ENCODE data around the gene SNRPD3.
"Not testable (repeated sequence)": the region's sequence is repeated elsewhere in the genome, so short reads cannot be mapped to it uniquely, and the experiment has no call there.

DNA sequence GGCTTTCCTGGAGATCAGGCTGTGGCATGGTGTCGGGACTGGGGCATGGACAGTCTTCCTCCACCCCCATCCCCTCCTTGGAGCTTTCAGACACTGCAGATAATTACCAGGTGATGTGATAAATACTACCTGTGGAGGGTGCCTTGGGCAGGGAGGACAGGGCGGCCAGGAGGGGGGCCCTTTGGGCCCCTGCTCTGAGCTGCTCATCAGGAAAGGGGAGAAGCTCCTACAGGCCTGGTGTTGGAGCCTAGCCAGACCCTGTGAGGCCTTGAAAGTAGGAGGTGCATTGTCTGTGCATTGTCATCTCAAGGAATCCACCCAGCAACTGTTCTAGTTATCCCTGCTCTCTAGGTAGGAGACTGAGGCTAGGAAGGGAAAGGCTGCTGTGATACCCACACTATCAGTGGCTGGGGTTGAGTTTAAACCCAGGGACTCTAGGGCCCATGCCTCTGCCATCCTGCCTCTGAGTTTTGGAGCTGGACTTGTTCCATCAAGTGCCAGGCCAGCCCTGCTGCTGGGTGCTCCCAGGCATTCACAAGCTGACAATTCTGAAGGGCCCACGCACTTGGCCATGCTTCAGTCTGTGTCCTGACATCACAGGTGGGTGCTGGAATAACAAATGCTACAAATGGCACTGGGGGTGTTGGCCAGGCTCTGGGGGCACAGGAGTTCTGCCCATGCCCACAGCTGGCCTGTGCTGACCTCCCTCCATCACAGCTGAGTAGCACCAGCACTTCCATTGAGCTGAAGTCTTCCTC is 44.3 kb downstream of the SNRPD3 start:
- TF ChIP-seq, protein P1, sequence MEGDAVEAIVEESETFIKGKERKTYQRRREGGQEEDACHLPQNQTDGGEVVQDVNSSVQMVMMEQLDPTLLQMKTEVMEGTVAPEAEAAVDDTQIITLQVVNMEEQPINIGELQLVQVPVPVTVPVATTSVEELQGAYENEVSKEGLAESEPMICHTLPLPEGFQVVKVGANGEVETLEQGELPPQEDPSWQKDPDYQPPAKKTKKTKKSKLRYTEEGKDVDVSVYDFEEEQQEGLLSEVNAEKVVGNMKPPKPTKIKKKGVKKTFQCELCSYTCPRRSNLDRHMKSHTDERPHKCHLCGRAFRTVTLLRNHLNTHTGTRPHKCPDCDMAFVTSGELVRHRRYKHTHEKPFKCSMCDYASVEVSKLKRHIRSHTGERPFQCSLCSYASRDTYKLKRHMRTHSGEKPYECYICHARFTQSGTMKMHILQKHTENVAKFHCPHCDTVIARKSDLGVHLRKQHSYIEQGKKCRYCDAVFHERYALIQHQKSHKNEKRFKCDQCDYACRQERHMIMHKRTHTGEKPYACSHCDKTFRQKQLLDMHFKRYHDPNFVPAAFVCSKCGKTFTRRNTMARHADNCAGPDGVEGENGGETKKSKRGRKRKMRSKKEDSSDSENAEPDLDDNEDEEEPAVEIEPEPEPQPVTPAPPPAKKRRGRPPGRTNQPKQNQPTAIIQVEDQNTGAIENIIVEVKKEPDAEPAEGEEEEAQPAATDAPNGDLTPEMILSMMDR (IDR thresholded peaks at IDR 0.05), result not testable (repeated sequence)
- not testable (repeated sequence) for TF ChIP-seq JUND (IDR thresholded peaks at IDR 0.05); EZH2phosphoT487 (IDR thresholded peaks at IDR 0.05; ENCODE audit: borderline replicate concordance, low read depth); NFIC (IDR thresholded peaks at IDR 0.05; ENCODE audit: borderline replicate concordance); TAF1 (IDR thresholded peaks at IDR 0.05; ENCODE audit: borderline replicate concordance, low read depth, low read length); POLR2AphosphoS5 (IDR thresholded peaks at IDR 0.05; ENCODE audit: low read depth, low read length); EP300 (IDR thresholded peaks at IDR 0.05; ENCODE audit: borderline replicate concordance in 1 of 2, low read depth in 1 of 2, low read length in 1 of 2); RXRA (IDR thresholded peaks at IDR 0.05; ENCODE audit: borderline replicate concordance, low read depth); RAD21 (IDR thresholded peaks at IDR 0.05; ENCODE audit: low read length); SIN3A (IDR thresholded peaks at IDR 0.05; ENCODE audit: borderline replicate concordance, low read depth, low read length); CHD2 (IDR thresholded peaks at IDR 0.05; ENCODE audit: low read length, partially characterized antibody)
- TF ChIP-seq, protein P2, sequence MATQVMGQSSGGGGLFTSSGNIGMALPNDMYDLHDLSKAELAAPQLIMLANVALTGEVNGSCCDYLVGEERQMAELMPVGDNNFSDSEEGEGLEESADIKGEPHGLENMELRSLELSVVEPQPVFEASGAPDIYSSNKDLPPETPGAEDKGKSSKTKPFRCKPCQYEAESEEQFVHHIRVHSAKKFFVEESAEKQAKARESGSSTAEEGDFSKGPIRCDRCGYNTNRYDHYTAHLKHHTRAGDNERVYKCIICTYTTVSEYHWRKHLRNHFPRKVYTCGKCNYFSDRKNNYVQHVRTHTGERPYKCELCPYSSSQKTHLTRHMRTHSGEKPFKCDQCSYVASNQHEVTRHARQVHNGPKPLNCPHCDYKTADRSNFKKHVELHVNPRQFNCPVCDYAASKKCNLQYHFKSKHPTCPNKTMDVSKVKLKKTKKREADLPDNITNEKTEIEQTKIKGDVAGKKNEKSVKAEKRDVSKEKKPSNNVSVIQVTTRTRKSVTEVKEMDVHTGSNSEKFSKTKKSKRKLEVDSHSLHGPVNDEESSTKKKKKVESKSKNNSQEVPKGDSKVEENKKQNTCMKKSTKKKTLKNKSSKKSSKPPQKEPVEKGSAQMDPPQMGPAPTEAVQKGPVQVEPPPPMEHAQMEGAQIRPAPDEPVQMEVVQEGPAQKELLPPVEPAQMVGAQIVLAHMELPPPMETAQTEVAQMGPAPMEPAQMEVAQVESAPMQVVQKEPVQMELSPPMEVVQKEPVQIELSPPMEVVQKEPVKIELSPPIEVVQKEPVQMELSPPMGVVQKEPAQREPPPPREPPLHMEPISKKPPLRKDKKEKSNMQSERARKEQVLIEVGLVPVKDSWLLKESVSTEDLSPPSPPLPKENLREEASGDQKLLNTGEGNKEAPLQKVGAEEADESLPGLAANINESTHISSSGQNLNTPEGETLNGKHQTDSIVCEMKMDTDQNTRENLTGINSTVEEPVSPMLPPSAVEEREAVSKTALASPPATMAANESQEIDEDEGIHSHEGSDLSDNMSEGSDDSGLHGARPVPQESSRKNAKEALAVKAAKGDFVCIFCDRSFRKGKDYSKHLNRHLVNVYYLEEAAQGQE (IDR thresholded peaks at IDR 0.05; ENCODE audit: low read depth, low read length), result not testable (repeated sequence)
- TF ChIP-seq, protein P3, sequence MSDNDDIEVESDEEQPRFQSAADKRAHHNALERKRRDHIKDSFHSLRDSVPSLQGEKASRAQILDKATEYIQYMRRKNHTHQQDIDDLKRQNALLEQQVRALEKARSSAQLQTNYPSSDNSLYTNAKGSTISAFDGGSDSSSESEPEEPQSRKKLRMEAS (IDR thresholded peaks at IDR 0.05; ENCODE audit: low read depth), result not testable (repeated sequence)
- TF ChIP-seq, protein P4, sequence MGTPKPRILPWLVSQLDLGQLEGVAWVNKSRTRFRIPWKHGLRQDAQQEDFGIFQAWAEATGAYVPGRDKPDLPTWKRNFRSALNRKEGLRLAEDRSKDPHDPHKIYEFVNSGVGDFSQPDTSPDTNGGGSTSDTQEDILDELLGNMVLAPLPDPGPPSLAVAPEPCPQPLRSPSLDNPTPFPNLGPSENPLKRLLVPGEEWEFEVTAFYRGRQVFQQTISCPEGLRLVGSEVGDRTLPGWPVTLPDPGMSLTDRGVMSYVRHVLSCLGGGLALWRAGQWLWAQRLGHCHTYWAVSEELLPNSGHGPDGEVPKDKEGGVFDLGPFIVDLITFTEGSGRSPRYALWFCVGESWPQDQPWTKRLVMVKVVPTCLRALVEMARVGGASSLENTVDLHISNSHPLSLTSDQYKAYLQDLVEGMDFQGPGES (IDR thresholded peaks at IDR 0.05; ENCODE audit: low read depth, low read length), result not testable (repeated sequence)
